Testis (tissue), 2 donors: Measurements from ENCODE around the gene ARSJ.

Experiments
- CTCF ChIP-seq, 3 experiments: fragments of 450-650 bp in 2 of 3; fragments of 200-600 bp in 1 of 3; sonication (generic) in 1 of 3; IDR thresholded peaks; one replicate each; pipeline ENCODE4 v1.5.1; 2016 to 2019; ENCODE audit warnings: antibody characterized with exemption in 3 of 3, mild to moderate bottlenecking in 2 of 3, moderate library complexity in 1 of 3
- POLR2A ChIP-seq: fragments of 450-650 bp; IDR thresholded peaks from one replicate; pipeline ENCODE4 v1.6.1; 2017; ENCODE audit warnings: antibody characterized with exemption, mild to moderate bottlenecking, moderate library complexity

GRCh38 chr4:113955411-113955810, 24.0 kb downstream of the ARSJ start:
- no peak for TF ChIP-seq CTCF (IDR thresholded peaks at IDR 0.05)
- no peak for TF ChIP-seq POLR2A
